ENCODE data around the gene COG5.

- TF ChIP-seq, protein P1, sequence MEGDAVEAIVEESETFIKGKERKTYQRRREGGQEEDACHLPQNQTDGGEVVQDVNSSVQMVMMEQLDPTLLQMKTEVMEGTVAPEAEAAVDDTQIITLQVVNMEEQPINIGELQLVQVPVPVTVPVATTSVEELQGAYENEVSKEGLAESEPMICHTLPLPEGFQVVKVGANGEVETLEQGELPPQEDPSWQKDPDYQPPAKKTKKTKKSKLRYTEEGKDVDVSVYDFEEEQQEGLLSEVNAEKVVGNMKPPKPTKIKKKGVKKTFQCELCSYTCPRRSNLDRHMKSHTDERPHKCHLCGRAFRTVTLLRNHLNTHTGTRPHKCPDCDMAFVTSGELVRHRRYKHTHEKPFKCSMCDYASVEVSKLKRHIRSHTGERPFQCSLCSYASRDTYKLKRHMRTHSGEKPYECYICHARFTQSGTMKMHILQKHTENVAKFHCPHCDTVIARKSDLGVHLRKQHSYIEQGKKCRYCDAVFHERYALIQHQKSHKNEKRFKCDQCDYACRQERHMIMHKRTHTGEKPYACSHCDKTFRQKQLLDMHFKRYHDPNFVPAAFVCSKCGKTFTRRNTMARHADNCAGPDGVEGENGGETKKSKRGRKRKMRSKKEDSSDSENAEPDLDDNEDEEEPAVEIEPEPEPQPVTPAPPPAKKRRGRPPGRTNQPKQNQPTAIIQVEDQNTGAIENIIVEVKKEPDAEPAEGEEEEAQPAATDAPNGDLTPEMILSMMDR (conservative IDR thresholded peaks at IDR 0.05; ENCODE audit: low read length) = no peak
- TF ChIP-seq EZH2phosphoT487 (IDR thresholded peaks at IDR 0.05; ENCODE audit: borderline replicate concordance) = no peak
These were observed 225.6 kb downstream of the COG5 start for GRCh38 chr7:107338080-107338479.

Data from Loucy (cell line).